Natural killer cell (primary cell): ENCODE results near the gene MAPK8IP3. TPM values are rescaled to one million over a fixed set of nuclear protein-coding genes. Genes with fewer than 3 reads are reported as not detected.

Experiments
- ATAC-seq, 3 donors: fragments of 150-1000 bp in 2 of 3; fragments of 200-7000 bp in 1 of 3; cut with Tn5 transposase; 1 replicate in 1 of 3; 2 replicates in 2 of 3; pipeline ENCODE4 v1.10.0; 2021; ENCODE audit warnings: mild to moderate bottlenecking in 2 of 3, moderate library complexity in 2 of 3
- DNase-seq, 2 donors: peaks; one replicate each; pipeline versions ENCODE4 v3.0.0 to v3.0.0-alpha.2; 2013 to 2021; ENCODE audit warnings: mixed read lengths in 1 of 2
- H3K27ac ChIP-seq: one replicate; pipeline ENCODE4 v1.5.1; 2013; ENCODE audit warnings: mild to moderate bottlenecking, low read length
- H3K27me3 ChIP-seq: one replicate; pipeline ENCODE4 v1.6.1; 2013; ENCODE audit warnings: low read length; ENCODE audit not compliant: control insufficient read depth, insufficient read depth
- H3K36me3 ChIP-seq: one replicate; pipeline ENCODE4 v1.6.1; 2013; ENCODE audit warnings: low read length; ENCODE audit not compliant: control insufficient read depth, insufficient read depth
- H3K4me1 ChIP-seq: one replicate; pipeline ENCODE4 v1.6.1; 2013; ENCODE audit warnings: low read length; ENCODE audit not compliant: control insufficient read depth, insufficient read depth
- H3K4me3 ChIP-seq: one replicate; pipeline ENCODE4 v1.5.1; 2013; ENCODE audit warnings: low read length
- H3K9me3 ChIP-seq: one replicate; pipeline ENCODE4 v1.6.1; 2013; ENCODE audit warnings: low read length; ENCODE audit not compliant: control insufficient read depth, insufficient read depth
- H3K27ac Mint-ChIP-seq, 2 donors: one replicate each; pipeline ENCODE4 v1.8.0; 2022; ENCODE audit warnings: mild to moderate bottlenecking in 2 of 2, mixed read lengths in 2 of 2, moderate library complexity in 1 of 2
- H3K27me3 Mint-ChIP-seq, 2 donors: one replicate each; pipeline ENCODE4 v1.8.0; 2022; ENCODE audit warnings: low read depth in 2 of 2, mixed read lengths in 2 of 2
- H3K36me3 Mint-ChIP-seq: one replicate; pipeline ENCODE4 v1.8.0; 2022; ENCODE audit warnings: mixed read lengths
- H3K4me1 Mint-ChIP-seq, 2 donors: one replicate each; pipeline ENCODE4 v1.8.0; 2022; ENCODE audit warnings: mixed read lengths in 2 of 2
- H3K4me3 Mint-ChIP-seq: one replicate; pipeline ENCODE4 v1.8.0; 2022; ENCODE audit warnings: mild to moderate bottlenecking, moderate library complexity, mixed read lengths
- H3K9me3 Mint-ChIP-seq, 2 donors: one replicate each; pipeline ENCODE4 v1.8.0; 2022; ENCODE audit warnings: mixed read lengths in 2 of 2
- CTCF ChIP-seq: fragments of 200-600 bp; IDR thresholded peaks from one replicate; pipeline ENCODE4 v1.8.0; 2022; ENCODE audit warnings: antibody characterized with exemption
- WGBS: methylation state at CpG from one replicate; pipeline ENCODE4 v1.1.7; 2013; ENCODE audit warnings: missing lambda C conversion rate; ENCODE audit not compliant: insufficient coverage; 5-methylcytosine and 5-hydroxymethylcytosine counted together
- intact Hi-C: fragments of 100-400 bp; cut with micrococcal nuclease; formaldehyde crosslinking; loops from one replicate; pipeline ENCODE4 v1.14.2; 2022
- total RNA-seq, 4 donors: library from RNA; stranded (reverse); fragments of 120-200 nt in 1 of 4; gene quantifications; one replicate each; pipeline versions ENCODE4 v1.2.3 to v1.2.4, GENCODE V29; 2013 to 2022

MAPK8IP3 gene
- total RNA-seq, 3 donors from 2014 or later (not counting 1 experiment from before 2014, with no cell fraction given) = 272 to 291 (median 285) TPM

DNA sequence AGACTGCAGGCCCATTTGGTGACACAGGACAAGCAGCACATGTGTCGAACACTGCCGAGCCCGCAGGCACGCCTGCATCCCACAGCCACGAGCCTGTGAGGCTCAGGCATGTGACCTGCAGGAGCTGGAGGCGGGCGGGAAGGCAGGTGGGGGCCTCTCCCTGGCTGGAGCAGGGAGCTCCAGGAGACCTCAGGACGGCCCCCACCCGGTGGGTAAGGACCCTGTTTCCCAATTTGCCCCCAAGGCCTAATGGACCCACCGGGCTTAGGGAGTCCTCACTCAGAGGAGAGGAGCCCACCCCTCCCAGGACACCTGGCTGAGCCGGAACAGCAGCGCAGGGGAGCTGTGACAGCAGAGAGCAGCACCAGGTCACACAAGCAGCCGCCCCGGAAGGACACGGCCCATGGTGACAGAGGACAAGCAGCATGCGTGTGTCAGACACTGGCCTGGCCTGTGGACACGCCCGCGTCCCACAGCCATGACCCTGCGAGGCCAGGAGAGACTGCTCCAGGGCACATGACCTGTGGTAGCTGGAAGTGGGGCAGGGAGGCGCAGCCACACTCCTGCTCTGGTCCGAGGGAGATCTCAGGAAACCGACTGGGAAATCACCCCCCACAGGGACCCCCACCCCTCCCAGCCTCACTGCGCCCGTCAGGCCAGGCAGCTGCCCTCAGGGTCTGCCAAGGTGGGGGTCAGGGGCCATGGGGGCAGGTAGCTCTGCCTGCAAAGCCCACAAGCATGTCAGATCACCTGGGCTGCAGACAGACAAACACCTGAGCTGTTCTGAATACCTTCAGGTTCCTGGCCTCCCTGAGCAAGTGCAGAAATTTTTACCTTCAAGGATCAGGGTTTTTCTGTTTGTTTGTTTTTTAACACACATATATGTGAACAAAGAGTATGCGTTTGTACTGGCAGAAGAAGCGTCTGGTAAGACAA, 74.0 kb downstream of the MAPK8IP3 start:
- H3K27ac ChIP-seq = no peak overlapping the region
- Mint-ChIP-seq H3K27me3 (no peaks in the 10 kb centered on the region), H3K4me1 (peaks cover 10 to 16% of the 10 kb centered on the region in 2 donors), H3K4me3 (peak overlapping the region; percentile 21), H3K9me3 (no peaks in the 10 kb centered on the region), H3K36me3 (no peaks in the 10 kb centered on the region), H3K27ac (peak overlapping the region in 1 of 2 donors; percentile 88)
- intact Hi-C loops = loop anchor here (10.0 kb wide), 1 partner anchor 145 kb away; no protein-coding TSS in a partner anchor
- H3K4me3 ChIP-seq = no peak overlapping the region
- H3K4me1 ChIP-seq = peaks cover 45% of the 10 kb centered on the region
- no peak for TF ChIP-seq CTCF
- DNase-seq = no peak
- no peaks in the 10 kb centered on the region for H3K27me3 ChIP-seq
- H3K9me3 ChIP-seq = no peaks in the 10 kb centered on the region
- peaks cover 24% of the 10 kb centered on the region for H3K36me3 ChIP-seq
- ATAC-seq = no peak
- WGBS = 90% methylated on average over 27 of the region's 27 CpGs

- ATAC-seq = no peak
- peaks cover 10 to 22% of the 10 kb centered on the region in 2 donors for H3K4me1 Mint-ChIP-seq
- H3K27ac ChIP-seq = no peak overlapping the region
- no peaks in the 10 kb centered on the region for H3K36me3 Mint-ChIP-seq
- H3K4me3 Mint-ChIP-seq = peak overlapping the region; percentile 89
- intact Hi-C loops = no loop called here
- DNase-seq = no peak
- no peak overlapping the region for H3K4me3 ChIP-seq
- no peaks in the 10 kb centered on the region for H3K27me3 ChIP-seq
- WGBS = 93% methylated on average over 6 of the region's 6 CpGs
- H3K36me3 ChIP-seq = peaks cover 19% of the 10 kb centered on the region
- no peak for TF ChIP-seq CTCF
- H3K27me3 Mint-ChIP-seq = no peaks in the 10 kb centered on the region
- no peaks in the 10 kb centered on the region for H3K9me3 ChIP-seq
- H3K4me1 ChIP-seq = peaks cover 49% of the 10 kb centered on the region
- H3K9me3 Mint-ChIP-seq = no peaks in the 10 kb centered on the region
- H3K27ac Mint-ChIP-seq = peak overlapping the region in 1 of 2 donors; percentile 88
Measured at GRCh38 chr16:1780677-1781072, 74.7 kb downstream of the MAPK8IP3 start.

- H3K4me3 Mint-ChIP-seq = peak overlapping the region; percentile 89
- H3K27ac Mint-ChIP-seq = peak overlapping the region; percentile 88 to 92
- DNase-seq (no peak), ATAC-seq (no peak)
- Histone ChIP-seq H3K27me3 (no peaks in the 10 kb centered on the region), H3K4me3 (peak overlapping the region; percentile 51), H3K4me1 (peaks cover 49% of the 10 kb centered on the region), H3K9me3 (no peaks in the 10 kb centered on the region), H3K36me3 (peaks cover 19% of the 10 kb centered on the region), H3K27ac (peak overlapping the region; percentile 19)
- intact Hi-C loops = no loop called here
- H3K9me3 Mint-ChIP-seq = no peaks in the 10 kb centered on the region
- peaks cover 10 to 22% of the 10 kb centered on the region in 2 donors for H3K4me1 Mint-ChIP-seq
- H3K27me3 Mint-ChIP-seq = no peaks in the 10 kb centered on the region
- no peak for TF ChIP-seq CTCF
- no peaks in the 10 kb centered on the region for H3K36me3 Mint-ChIP-seq
- 82% methylated on average over 20 of the region's 20 CpGs for WGBS
Measured at GRCh38 chr16:1781254-1781653, 75.3 kb downstream of the MAPK8IP3 start.
